GM23338 (cell line): ENCODE measurements around the gene USP21. TPM values are rescaled to one million over a fixed set of nuclear protein-coding genes. Genes with fewer than 3 reads are reported as not detected.

ENCODE experiments used
- ATAC-seq: fragments of 200-7000 bp; cut with Tn5 transposase; 3 replicates; pipeline ENCODE4 v1.9.1; 2020
- DNase-seq: peaks from one replicate; pipeline ENCODE4 v3.0.0-alpha.2; 2015; ENCODE audit warnings: low spot score
- H2AFZ ChIP-seq: fragments of 200-600 bp; sonication (generic); 2 replicates; pipeline ENCODE4 v1.8.0; 2016; ENCODE audit warnings: antibody characterized with exemption, mild to moderate bottlenecking, moderate library complexity
- H3F3A ChIP-seq: fragments of 200-600 bp; sonication (generic); replicated peaks from 2 replicates; pipeline ENCODE4 v1.8.0; 2017; ENCODE audit warnings: antibody characterized with exemption, mixed run types, low read depth
- H3K27ac ChIP-seq: fragments of 200-600 bp; sonication (generic); 2 replicates; pipeline ENCODE4 v1.6.1; 2016; ENCODE audit warnings: low read depth
- H3K27me3 ChIP-seq: fragments of 200-600 bp; sonication (generic); 2 replicates; pipeline ENCODE4 v1.8.0; 2016; ENCODE audit warnings: mild to moderate bottlenecking, mixed run types, moderate library complexity; ENCODE audit not compliant: insufficient read depth
- H3K36me3 ChIP-seq: fragments of 200-600 bp; sonication (generic); 2 replicates; pipeline ENCODE4 v1.8.0; 2016; ENCODE audit warnings: mild to moderate bottlenecking; ENCODE audit not compliant: insufficient read depth
- H3K4me1 ChIP-seq: fragments of 200-600 bp; sonication (generic); 2 replicates; pipeline ENCODE4 v1.8.0; 2016; ENCODE audit warnings: mild to moderate bottlenecking, moderate library complexity; ENCODE audit not compliant: insufficient read depth
- H3K4me2 ChIP-seq: fragments of 200-600 bp; sonication (generic); 2 replicates; pipeline ENCODE4 v1.7.1; 2017; ENCODE audit warnings: mixed run types
- H3K4me3 ChIP-seq: fragments of 200-600 bp; sonication (generic); 2 replicates; pipeline ENCODE4 v1.6.1; 2016; ENCODE audit warnings: mixed run types
- H3K79me2 ChIP-seq: fragments of 200-600 bp; sonication (generic); replicated peaks from 2 replicates; pipeline ENCODE4 v1.8.0; 2017; ENCODE audit warnings: mild to moderate bottlenecking; ENCODE audit not compliant: insufficient read depth
- H3K9me2 ChIP-seq: fragments of 200-600 bp; sonication (generic); 2 replicates; pipeline ENCODE4 v1.8.0; 2017; ENCODE audit not compliant: insufficient read depth
- H4K20me1 ChIP-seq: fragments of 200-600 bp; sonication (generic); replicated peaks from 2 replicates; pipeline ENCODE4 v1.8.0; 2017; ENCODE audit warnings: mild to moderate bottlenecking; ENCODE audit not compliant: insufficient read depth
- H3K27ac Mint-ChIP-seq: 2 replicates; pipeline ENCODE4 v1.8.0; 2020; ENCODE audit warnings: inconsistent platforms, mild to moderate bottlenecking, moderate library complexity, mixed read lengths
- H3K27me3 Mint-ChIP-seq: 3 replicates; pipeline ENCODE4 v1.8.0; 2022; ENCODE audit warnings: low read depth, mild to moderate bottlenecking, moderate library complexity, mixed read lengths, inconsistent platforms; ENCODE audit not compliant: insufficient read depth, poor library complexity
- H3K36me3 Mint-ChIP-seq: 3 replicates; pipeline ENCODE4 v1.8.0; 2021; ENCODE audit warnings: low read depth, mild to moderate bottlenecking, inconsistent platforms, moderate library complexity, mixed read lengths
- H3K4me1 Mint-ChIP-seq: 3 replicates; pipeline ENCODE4 v1.8.0; 2020; ENCODE audit warnings: mild to moderate bottlenecking, inconsistent platforms, mixed read lengths
- H3K4me3 Mint-ChIP-seq: 3 replicates; pipeline ENCODE4 v1.8.0; 2021; ENCODE audit warnings: moderate library complexity, mild to moderate bottlenecking, inconsistent platforms, mixed read lengths
- H3K9me3 Mint-ChIP-seq: 3 replicates; pipeline ENCODE4 v1.8.0; 2020; ENCODE audit warnings: moderate library complexity, mild to moderate bottlenecking, inconsistent platforms, mixed read lengths
- CREB1 ChIP-seq: fragments of 250-450 bp; sonication (Bioruptor Pico); IDR thresholded peaks from 2 replicates; pipeline ENCODE4 v1.5.0; 2020; ENCODE audit warnings: low read depth, mild to moderate bottlenecking, moderate library complexity
- EZH2 ChIP-seq: fragments of 200-600 bp; sonication (generic); IDR thresholded peaks from one replicate; pipeline ENCODE4 v1.8.0; 2017; ENCODE audit warnings: antibody characterized with exemption, mild to moderate bottlenecking, low read depth; ENCODE audit not compliant: unreplicated experiment
- JUNB ChIP-seq: IDR thresholded peaks from one replicate; pipeline ENCODE4 v1.6.1; 2016; ENCODE audit warnings: antibody characterized with exemption; ENCODE audit not compliant: unreplicated experiment
- NANOG ChIP-seq: IDR thresholded peaks from 2 replicates; pipeline ENCODE4 v1.6.1; 2016; ENCODE audit warnings: antibody characterized with exemption, borderline replicate concordance
- POLR2AphosphoS5 ChIP-seq: IDR thresholded peaks from 2 replicates; pipeline ENCODE4 v1.6.1; 2016; ENCODE audit warnings: antibody characterized with exemption, low read depth
- STAT1 ChIP-seq: IDR thresholded peaks from one replicate; pipeline ENCODE4 v1.6.1; 2016; ENCODE audit warnings: antibody characterized with exemption; ENCODE audit not compliant: unreplicated experiment
- ZNF114 ChIP-seq: fragments of 250-450 bp; sonication (Bioruptor Pico); IDR thresholded peaks from 2 replicates; pipeline ENCODE4 v1.5.0; 2020; ENCODE audit warnings: mild to moderate bottlenecking, moderate library complexity
- ZNF331 ChIP-seq: fragments of 250-450 bp; sonication (Bioruptor Pico); IDR thresholded peaks from 2 replicates; pipeline ENCODE4 v1.5.0; 2020; ENCODE audit warnings: low read depth, mild to moderate bottlenecking, moderate library complexity
- polyA plus RNA-seq: library from polyadenylated mRNA; unstranded; fragments of >200 nt; fragmentation: Nextera tagmentation; extraction: Ambion mirVana; gene quantifications from 2 replicates; pipeline ENCODE4 v1.2.1, GENCODE V29; 2016
- total RNA-seq: library from RNA; depleted of rRNA; stranded (reverse); fragments of >200 nt; shearing (Covaris generic); gene quantifications from 2 replicates; pipeline ENCODE4 v1.2.3, GENCODE V29; 2014
- TF ChIP-seq, protein P1 (sequence below), 2 experiments: fragments of 200-600 bp in 1 of 2; sonication (generic) in 1 of 2; conservative IDR thresholded peaks; 2 replicates each; pipeline versions ENCODE4 v1.5.1 to v1.6.1; 2016 to 2017; ENCODE audit warnings: antibody characterized with exemption in 2 of 2, low read depth in 2 of 2, mild to moderate bottlenecking in 2 of 2, moderate library complexity in 1 of 2
- TF ChIP-seq, protein P2 (sequence below): IDR thresholded peaks from one replicate; pipeline ENCODE4 v1.6.1; 2018; ENCODE audit warnings: antibody characterized with exemption; ENCODE audit not compliant: unreplicated experiment
- TF ChIP-seq, protein P3 (sequence below): fragments of 250-450 bp; sonication (Bioruptor Pico); IDR thresholded peaks from 2 replicates; pipeline ENCODE4 v1.5.0; 2020; ENCODE audit warnings: mild to moderate bottlenecking, moderate library complexity

USP21 gene
- total and polyA plus RNA-seq, 2 experiments from 2014 or later = 17.9 to 25.6 TPM

DNA sequence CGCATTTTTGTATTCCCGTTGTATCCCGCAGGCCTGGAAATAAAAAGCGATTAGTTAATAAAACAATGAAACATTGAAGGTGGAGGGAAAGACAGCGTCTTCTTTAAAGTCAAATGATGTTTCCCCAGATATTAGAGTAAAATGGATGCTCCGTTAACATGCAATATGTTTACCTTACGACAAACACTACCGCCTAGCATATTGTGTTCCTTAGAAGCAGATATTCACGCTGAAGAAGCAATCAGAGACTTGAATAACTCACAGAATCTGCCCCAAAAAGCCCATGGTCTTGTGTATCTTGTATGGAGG, 18.6 kb downstream of the USP21 start (continued):
- TF ChIP-seq, protein P1, sequence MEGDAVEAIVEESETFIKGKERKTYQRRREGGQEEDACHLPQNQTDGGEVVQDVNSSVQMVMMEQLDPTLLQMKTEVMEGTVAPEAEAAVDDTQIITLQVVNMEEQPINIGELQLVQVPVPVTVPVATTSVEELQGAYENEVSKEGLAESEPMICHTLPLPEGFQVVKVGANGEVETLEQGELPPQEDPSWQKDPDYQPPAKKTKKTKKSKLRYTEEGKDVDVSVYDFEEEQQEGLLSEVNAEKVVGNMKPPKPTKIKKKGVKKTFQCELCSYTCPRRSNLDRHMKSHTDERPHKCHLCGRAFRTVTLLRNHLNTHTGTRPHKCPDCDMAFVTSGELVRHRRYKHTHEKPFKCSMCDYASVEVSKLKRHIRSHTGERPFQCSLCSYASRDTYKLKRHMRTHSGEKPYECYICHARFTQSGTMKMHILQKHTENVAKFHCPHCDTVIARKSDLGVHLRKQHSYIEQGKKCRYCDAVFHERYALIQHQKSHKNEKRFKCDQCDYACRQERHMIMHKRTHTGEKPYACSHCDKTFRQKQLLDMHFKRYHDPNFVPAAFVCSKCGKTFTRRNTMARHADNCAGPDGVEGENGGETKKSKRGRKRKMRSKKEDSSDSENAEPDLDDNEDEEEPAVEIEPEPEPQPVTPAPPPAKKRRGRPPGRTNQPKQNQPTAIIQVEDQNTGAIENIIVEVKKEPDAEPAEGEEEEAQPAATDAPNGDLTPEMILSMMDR (conservative IDR thresholded peaks at IDR 0.05; ENCODE audit: low read depth in 2 of 2) = no peak; a peak in 1 of 4 replicates
- TF ChIP-seq ZNF114 (CRISPR knock-in tag) = no peak
- no peak for TF ChIP-seq CREB1
- TF ChIP-seq EZH2 = no peak
- no peak for TF ChIP-seq STAT1
- TF ChIP-seq, protein P2, sequence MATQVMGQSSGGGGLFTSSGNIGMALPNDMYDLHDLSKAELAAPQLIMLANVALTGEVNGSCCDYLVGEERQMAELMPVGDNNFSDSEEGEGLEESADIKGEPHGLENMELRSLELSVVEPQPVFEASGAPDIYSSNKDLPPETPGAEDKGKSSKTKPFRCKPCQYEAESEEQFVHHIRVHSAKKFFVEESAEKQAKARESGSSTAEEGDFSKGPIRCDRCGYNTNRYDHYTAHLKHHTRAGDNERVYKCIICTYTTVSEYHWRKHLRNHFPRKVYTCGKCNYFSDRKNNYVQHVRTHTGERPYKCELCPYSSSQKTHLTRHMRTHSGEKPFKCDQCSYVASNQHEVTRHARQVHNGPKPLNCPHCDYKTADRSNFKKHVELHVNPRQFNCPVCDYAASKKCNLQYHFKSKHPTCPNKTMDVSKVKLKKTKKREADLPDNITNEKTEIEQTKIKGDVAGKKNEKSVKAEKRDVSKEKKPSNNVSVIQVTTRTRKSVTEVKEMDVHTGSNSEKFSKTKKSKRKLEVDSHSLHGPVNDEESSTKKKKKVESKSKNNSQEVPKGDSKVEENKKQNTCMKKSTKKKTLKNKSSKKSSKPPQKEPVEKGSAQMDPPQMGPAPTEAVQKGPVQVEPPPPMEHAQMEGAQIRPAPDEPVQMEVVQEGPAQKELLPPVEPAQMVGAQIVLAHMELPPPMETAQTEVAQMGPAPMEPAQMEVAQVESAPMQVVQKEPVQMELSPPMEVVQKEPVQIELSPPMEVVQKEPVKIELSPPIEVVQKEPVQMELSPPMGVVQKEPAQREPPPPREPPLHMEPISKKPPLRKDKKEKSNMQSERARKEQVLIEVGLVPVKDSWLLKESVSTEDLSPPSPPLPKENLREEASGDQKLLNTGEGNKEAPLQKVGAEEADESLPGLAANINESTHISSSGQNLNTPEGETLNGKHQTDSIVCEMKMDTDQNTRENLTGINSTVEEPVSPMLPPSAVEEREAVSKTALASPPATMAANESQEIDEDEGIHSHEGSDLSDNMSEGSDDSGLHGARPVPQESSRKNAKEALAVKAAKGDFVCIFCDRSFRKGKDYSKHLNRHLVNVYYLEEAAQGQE = no peak
- TF ChIP-seq NANOG = no peak
- TF ChIP-seq JUNB = no peak

DNA sequence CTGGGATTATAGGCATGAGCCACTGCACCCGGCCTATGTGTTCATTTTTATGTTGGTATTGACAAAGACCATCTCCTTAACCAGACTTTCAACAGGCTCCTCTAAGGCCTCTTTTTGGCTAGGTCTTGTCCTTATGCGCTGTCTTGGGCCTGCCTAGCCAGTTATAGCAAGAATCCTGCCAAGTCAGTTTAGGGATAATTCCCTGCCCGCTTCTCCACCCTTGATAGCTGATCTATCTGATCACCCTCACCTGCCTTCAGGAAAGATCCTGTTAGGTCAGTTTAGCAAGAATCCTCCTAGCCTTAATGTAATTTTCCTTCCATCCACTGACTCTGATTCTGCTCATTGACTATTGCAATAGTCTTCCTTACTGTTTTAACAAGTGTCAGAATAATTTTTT, 20.4 kb downstream of the USP21 start:
- no peaks in the 10 kb centered on the region for H3K9me2 ChIP-seq
- Mint-ChIP-seq H3K9me3 (no peaks in the 10 kb centered on the region), H3K4me1 (peaks cover 15% of the 10 kb centered on the region), H3K36me3 (peaks cover 10% of the 10 kb centered on the region), H3K27me3 (peaks cover 5% of the 10 kb centered on the region), H3K4me3 (no peak overlapping the region), H3K27ac (no peak overlapping the region)
- DNase-seq (no peak), ATAC-seq (no peak)
- H3K27ac ChIP-seq = no peak overlapping the region
- H3F3A ChIP-seq = no peaks in the 10 kb centered on the region
- no peaks in the 10 kb centered on the region; the same call in 1 of the 2 replicates for H3K36me3 ChIP-seq
- H4K20me1 ChIP-seq = peaks cover 6% of the 10 kb centered on the region; the same call in 1 of the 2 replicates
- no peaks in the 10 kb centered on the region for H3K27me3 ChIP-seq
- no peak overlapping the region for H3K4me2 ChIP-seq
- peaks cover 15% of the 10 kb centered on the region; the same call in 1 of the 2 replicates for H3K4me1 ChIP-seq
- peaks cover 8% of the 10 kb centered on the region for H3K79me2 ChIP-seq
- H2AFZ ChIP-seq = no peak overlapping the region
- no peak overlapping the region for H3K4me3 ChIP-seq
- TF ChIP-seq, protein P3, sequence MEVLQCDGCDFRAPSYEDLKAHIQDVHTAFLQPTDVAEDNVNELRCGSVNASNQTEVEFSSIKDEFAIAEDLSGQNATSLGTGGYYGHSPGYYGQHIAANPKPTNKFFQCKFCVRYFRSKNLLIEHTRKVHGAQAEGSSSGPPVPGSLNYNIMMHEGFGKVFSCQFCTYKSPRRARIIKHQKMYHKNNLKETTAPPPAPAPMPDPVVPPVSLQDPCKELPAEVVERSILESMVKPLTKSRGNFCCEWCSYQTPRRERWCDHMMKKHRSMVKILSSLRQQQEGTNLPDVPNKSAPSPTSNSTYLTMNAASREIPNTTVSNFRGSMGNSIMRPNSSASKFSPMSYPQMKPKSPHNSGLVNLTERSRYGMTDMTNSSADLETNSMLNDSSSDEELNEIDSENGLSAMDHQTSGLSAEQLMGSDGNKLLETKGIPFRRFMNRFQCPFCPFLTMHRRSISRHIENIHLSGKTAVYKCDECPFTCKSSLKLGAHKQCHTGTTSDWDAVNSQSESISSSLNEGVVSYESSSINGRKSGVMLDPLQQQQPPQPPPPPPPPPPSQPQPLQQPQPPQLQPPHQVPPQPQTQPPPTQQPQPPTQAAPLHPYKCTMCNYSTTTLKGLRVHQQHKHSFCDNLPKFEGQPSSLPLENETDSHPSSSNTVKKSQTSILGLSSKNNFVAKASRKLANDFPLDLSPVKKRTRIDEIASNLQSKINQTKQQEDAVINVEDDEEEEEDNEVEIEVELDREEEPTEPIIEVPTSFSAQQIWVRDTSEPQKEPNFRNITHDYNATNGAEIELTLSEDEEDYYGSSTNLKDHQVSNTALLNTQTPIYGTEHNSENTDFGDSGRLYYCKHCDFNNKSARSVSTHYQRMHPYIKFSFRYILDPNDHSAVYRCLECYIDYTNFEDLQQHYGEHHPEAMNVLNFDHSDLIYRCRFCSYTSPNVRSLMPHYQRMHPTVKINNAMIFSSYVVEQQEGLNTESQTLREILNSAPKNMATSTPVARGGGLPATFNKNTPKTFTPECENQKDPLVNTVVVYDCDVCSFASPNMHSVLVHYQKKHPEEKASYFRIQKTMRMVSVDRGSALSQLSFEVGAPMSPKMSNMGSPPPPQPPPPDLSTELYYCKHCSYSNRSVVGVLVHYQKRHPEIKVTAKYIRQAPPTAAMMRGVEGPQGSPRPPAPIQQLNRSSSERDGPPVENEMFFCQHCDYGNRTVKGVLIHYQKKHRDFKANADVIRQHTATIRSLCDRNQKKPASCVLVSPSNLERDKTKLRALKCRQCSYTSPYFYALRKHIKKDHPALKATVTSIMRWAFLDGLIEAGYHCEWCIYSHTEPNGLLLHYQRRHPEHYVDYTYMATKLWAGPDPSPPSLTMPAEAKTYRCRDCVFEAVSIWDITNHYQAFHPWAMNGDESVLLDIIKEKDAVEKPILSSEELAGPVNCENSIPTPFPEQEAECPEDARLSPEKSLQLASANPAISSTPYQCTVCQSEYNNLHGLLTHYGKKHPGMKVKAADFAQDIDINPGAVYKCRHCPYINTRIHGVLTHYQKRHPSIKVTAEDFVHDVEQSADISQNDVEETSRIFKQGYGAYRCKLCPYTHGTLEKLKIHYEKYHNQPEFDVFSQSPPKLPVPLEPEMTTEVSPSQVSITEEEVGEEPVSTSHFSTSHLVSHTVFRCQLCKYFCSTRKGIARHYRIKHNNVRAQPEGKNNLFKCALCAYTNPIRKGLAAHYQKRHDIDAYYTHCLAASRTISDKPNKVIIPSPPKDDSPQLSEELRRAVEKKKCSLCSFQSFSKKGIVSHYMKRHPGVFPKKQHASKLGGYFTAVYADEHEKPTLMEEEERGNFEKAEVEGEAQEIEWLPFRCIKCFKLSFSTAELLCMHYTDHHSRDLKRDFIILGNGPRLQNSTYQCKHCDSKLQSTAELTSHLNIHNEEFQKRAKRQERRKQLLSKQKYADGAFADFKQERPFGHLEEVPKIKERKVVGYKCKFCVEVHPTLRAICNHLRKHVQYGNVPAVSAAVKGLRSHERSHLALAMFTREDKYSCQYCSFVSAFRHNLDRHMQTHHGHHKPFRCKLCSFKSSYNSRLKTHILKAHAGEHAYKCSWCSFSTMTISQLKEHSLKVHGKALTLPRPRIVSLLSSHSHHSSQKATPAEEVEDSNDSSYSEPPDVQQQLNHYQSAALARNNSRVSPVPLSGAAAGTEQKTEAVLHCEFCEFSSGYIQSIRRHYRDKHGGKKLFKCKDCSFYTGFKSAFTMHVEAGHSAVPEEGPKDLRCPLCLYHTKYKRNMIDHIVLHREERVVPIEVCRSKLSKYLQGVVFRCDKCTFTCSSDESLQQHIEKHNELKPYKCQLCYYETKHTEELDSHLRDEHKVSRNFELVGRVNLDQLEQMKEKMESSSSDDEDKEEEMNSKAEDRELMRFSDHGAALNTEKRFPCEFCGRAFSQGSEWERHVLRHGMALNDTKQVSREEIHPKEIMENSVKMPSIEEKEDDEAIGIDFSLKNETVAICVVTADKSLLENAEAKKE (CRISPR knock-in tag) = no peak
- TF ChIP-seq POLR2AphosphoS5 (no peak), NANOG (no peak), STAT1 (no peak), ZNF114 (CRISPR knock-in tag) (no peak), ZNF331 (CRISPR knock-in tag) (no peak), JUNB (no peak)
- TF ChIP-seq, protein P1 (conservative IDR thresholded peaks at IDR 0.05; ENCODE audit: low read depth in 2 of 2) = no peak
